Mucosa of rectum (tissue), 2 donors: Measurements from ENCODE around the gene WDR91.
"Not testable (repeated sequence)": the region's sequence is repeated elsewhere in the genome, so short reads cannot be mapped to it uniquely, and the experiment has no call there.

ENCODE experiments used
- H3K27ac ChIP-seq, 2 donors: one replicate each; pipeline ENCODE4 v1.7.0; 2013; ENCODE audit warnings: inconsistent platforms in 2 of 2, low read depth in 2 of 2, low read length in 2 of 2
- H3K27me3 ChIP-seq, 2 donors: one replicate each; pipeline ENCODE4 v1.7.0; 2013; ENCODE audit warnings: low read length in 2 of 2; ENCODE audit not compliant: control insufficient read depth in 2 of 2, insufficient read depth in 2 of 2
- H3K36me3 ChIP-seq, 2 donors: one replicate each; pipeline ENCODE4 v1.7.0; 2013; ENCODE audit warnings: low read length in 2 of 2; ENCODE audit not compliant: control insufficient read depth in 2 of 2, insufficient read depth in 2 of 2
- H3K4me1 ChIP-seq, 2 donors: one replicate each; pipeline ENCODE4 v1.7.0; 2013; ENCODE audit warnings: low read length in 2 of 2, mild to moderate bottlenecking in 1 of 2; ENCODE audit not compliant: control insufficient read depth in 2 of 2, insufficient read depth in 2 of 2
- H3K4me3 ChIP-seq, 2 donors: one replicate each; pipeline ENCODE4 v1.7.0; 2013; ENCODE audit warnings: low read length in 2 of 2
- H3K9ac ChIP-seq, 2 donors: one replicate each; pipeline ENCODE4 v1.7.0; 2013; ENCODE audit warnings: low read length in 2 of 2, low read depth in 1 of 2, mild to moderate bottlenecking in 1 of 2
- H3K9me3 ChIP-seq, 2 donors: one replicate each; pipeline ENCODE4 v1.7.0; 2013; ENCODE audit warnings: low read length in 2 of 2; ENCODE audit not compliant: control insufficient read depth in 2 of 2
- donor health status: healthy.
- donor health status: Normal muscosa, but diverticular disease.

The WDR91 gene

DNA sequence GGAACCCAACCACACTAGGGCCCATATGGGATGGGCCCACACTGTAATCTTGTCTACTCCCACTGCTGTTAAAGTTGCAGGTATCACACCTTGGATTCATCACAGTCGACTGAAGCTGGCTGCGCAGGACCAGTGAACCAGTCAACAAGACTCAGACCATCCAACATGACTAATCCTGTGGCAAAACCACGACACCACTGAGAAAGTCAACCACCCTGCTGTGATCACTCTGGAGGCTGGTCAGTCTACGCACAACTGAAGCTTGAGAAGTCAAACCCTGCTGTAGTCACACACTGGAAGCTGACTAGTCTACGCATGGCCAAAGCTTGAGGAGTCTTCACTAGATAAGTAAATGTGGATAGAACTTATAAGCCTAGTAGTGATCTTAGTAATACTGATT lies 31.2 kb downstream of the WDR91 start:
- Histone ChIP-seq H3K9ac (no peak overlapping the region), H3K27ac (no peak overlapping the region), H3K4me1 (no peaks in the 10 kb centered on the region), H3K27me3 (no peaks in the 10 kb centered on the region), H3K36me3 (peaks cover 6 to 10% of the 10 kb centered on the region in 2 donors), H3K9me3 (peaks cover 13 to 15% of the 10 kb centered on the region in 2 donors), H3K4me3 (no peak overlapping the region)

DNA sequence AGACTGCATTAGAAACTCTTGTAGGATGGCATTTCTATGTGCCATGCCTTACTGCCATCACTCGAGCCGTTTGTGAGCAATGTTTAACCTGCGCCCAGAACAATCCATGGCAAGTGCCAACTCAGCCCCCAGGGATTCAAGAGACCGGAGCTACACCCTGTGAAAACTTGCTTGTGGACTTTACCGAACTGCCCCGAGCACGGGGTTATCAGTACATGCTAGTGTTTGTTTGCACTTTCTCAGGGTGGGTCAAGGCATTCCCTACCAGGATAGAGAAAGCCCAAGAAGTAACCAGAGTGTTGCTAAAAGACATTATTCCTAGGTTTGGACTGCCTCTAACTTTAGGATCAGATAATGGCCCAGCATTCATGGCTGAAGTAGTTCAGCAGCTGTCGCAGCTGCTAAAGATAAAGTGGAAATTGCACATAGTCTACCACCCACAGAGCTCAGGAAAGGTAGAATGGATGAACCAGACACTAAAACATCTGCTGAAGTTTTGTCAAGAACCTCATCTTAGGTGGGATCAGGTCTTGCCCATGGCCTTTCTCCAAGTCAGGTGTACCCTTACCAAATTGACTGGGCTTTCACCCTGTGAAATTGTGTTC lies 31.9 kb downstream of the WDR91 start:
- Histone ChIP-seq H3K27ac (no peak overlapping the region), H3K4me1 (no peaks in the 10 kb centered on the region), H3K4me3 (no peak overlapping the region), H3K36me3 (peaks cover 4 to 9% of the 10 kb centered on the region in 2 donors), H3K27me3 (no peaks in the 10 kb centered on the region), H3K9me3 (peaks cover 13 to 15% of the 10 kb centered on the region in 2 donors), H3K9ac (no peak overlapping the region)

GRCh38 chr7:135178364-135178763 lies 33.0 kb downstream of the WDR91 start:
- Histone ChIP-seq H3K9me3 (peaks cover 13 to 15% of the 10 kb centered on the region in 2 donors), H3K36me3 (peaks cover 0 to 6% of the 10 kb centered on the region in 2 donors), H3K9ac (no peak overlapping the region), H3K4me1 (no peaks in the 10 kb centered on the region), H3K27ac (no peak overlapping the region), H3K4me3 (no peak overlapping the region), H3K27me3 (no peaks in the 10 kb centered on the region)

- H3K4me3 ChIP-seq, result no peak overlapping the region
- H3K9ac ChIP-seq, result no peak overlapping the region
- no peak overlapping the region for H3K27ac ChIP-seq
- H3K36me3 ChIP-seq, result no peaks in the 10 kb centered on the region
- no peaks in the 10 kb centered on the region for H3K4me1 ChIP-seq
- H3K27me3 ChIP-seq, result no peaks in the 10 kb centered on the region
- H3K9me3 ChIP-seq, result peaks cover 12% of the 10 kb centered on the region in 2 donors
Measured at GRCh38 chr7:135177028-135177696, 34.2 kb downstream of the WDR91 start.

DNA sequence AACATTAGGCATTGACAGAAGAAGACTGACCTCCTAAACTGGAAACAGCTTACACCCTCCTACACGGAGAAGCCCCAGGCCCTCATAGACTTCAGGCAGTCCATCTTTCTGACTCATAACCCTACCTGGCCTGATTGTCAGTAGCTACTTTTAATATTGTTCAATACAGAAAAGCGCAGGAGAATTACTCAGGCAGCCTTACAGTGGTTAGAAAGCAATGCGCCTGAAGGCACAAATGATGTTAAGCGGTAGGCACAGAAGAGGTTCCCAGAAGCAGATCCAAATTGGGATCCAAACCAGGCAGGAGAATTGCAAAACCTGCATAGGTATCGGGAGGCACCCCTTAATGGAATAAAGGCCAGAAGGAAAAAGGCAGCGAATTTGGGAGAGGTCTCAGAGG lies 35.4 kb downstream of the WDR91 start:
- Histone ChIP-seq H3K27ac (no peak overlapping the region), H3K27me3 (no peaks in the 10 kb centered on the region), H3K4me1 (peaks cover 0 to 3% of the 10 kb centered on the region in 2 donors), H3K36me3 (no peaks in the 10 kb centered on the region), H3K9ac (no peak overlapping the region), H3K4me3 (no peak overlapping the region), H3K9me3 (peaks cover 2% of the 10 kb centered on the region in 2 donors)

- no peaks in the 10 kb centered on the region for H3K9me3 ChIP-seq
- no peak overlapping the region for H3K27ac ChIP-seq
- H3K9ac ChIP-seq, result no peak overlapping the region
- H3K36me3 ChIP-seq, result no peaks in the 10 kb centered on the region
- peaks cover 1 to 3% of the 10 kb centered on the region in 2 donors for H3K4me1 ChIP-seq
- no peak overlapping the region for H3K4me3 ChIP-seq
- no peaks in the 10 kb centered on the region for H3K27me3 ChIP-seq
Measured at GRCh38 chr7:135174941-135175340, 36.4 kb downstream of the WDR91 start.

- H3K4me3 ChIP-seq, H3K27me3 ChIP-seq, H3K9ac ChIP-seq, H3K27ac ChIP-seq, H3K36me3 ChIP-seq, H3K9me3 ChIP-seq: not testable (repeated sequence)
- peaks cover 11 to 13% of the 10 kb centered on the region in 2 donors for H3K4me1 ChIP-seq
Measured at GRCh38 chr7:135173916-135174315, 37.4 kb downstream of the WDR91 start.

- not testable (repeated sequence) for H3K27me3 ChIP-seq, H3K9me3 ChIP-seq, H3K9ac ChIP-seq
- Histone ChIP-seq H3K4me1 (peaks cover 21% of the 10 kb centered on the region in 2 donors), H3K36me3 (peaks cover 17 to 20% of the 10 kb centered on the region in 2 donors), H3K4me3 (peak overlapping the region in 1 of 2 donors; percentile 13), H3K27ac (peak overlapping the region; percentile 54 to 96)
Measured at GRCh38 chr7:135171581-135172291, 39.6 kb downstream of the WDR91 start.

GRCh38 chr7:135170998-135171481 lies 40.3 kb downstream of the WDR91 start:
- H3K9me3 ChIP-seq, H3K27me3 ChIP-seq: not testable (repeated sequence)
- peaks cover 24 to 27% of the 10 kb centered on the region in 2 donors for H3K36me3 ChIP-seq
- peak overlapping the region; percentile 69 to 83 for H3K4me3 ChIP-seq
- H3K27ac ChIP-seq, result peak overlapping the region; percentile 92 to 96
- H3K4me1 ChIP-seq, result peaks cover 21% of the 10 kb centered on the region in 2 donors
- H3K9ac ChIP-seq, result peak overlapping the region; percentile 70 to 95
